ENCODE measurements around the gene MAP7.

DNA sequence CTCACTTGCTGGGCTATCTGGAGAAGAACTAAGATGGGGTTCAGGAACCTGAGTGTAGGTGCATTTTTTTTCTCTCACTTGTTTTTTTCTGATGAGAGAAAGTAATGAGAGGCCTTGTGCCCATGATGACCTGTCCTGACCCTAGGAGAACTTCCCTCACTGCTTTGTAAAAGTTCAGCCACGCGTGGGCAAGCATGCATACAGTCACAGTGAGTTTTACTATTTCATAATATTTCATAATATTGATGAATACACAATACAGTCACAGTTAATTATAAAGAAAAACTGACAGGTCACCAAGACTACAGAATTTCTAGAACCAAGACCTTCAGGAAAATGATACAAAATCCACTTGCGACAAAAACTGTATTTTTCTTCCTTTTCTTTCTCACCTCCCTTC is 111.8 kb downstream of the MAP7 start:
- TF ChIP-seq, protein P1, sequence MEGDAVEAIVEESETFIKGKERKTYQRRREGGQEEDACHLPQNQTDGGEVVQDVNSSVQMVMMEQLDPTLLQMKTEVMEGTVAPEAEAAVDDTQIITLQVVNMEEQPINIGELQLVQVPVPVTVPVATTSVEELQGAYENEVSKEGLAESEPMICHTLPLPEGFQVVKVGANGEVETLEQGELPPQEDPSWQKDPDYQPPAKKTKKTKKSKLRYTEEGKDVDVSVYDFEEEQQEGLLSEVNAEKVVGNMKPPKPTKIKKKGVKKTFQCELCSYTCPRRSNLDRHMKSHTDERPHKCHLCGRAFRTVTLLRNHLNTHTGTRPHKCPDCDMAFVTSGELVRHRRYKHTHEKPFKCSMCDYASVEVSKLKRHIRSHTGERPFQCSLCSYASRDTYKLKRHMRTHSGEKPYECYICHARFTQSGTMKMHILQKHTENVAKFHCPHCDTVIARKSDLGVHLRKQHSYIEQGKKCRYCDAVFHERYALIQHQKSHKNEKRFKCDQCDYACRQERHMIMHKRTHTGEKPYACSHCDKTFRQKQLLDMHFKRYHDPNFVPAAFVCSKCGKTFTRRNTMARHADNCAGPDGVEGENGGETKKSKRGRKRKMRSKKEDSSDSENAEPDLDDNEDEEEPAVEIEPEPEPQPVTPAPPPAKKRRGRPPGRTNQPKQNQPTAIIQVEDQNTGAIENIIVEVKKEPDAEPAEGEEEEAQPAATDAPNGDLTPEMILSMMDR (IDR thresholded peaks at IDR 0.05; ENCODE audit: low read depth, low read length), result no peak
- TF ChIP-seq POLR2A (IDR thresholded peaks at IDR 0.05; ENCODE audit: extremely low read depth, insufficient read length), result no peak

Data from NB4 (cell line).